ENCODE measurements around the gene ACO1. TPM values are rescaled to one million over a fixed set of nuclear protein-coding genes. Genes with fewer than 3 reads are reported as not detected.

Gene ACO1
- polyA plus RNA-seq, 1 donor from 2014 or later = 16.5 TPM

DNA sequence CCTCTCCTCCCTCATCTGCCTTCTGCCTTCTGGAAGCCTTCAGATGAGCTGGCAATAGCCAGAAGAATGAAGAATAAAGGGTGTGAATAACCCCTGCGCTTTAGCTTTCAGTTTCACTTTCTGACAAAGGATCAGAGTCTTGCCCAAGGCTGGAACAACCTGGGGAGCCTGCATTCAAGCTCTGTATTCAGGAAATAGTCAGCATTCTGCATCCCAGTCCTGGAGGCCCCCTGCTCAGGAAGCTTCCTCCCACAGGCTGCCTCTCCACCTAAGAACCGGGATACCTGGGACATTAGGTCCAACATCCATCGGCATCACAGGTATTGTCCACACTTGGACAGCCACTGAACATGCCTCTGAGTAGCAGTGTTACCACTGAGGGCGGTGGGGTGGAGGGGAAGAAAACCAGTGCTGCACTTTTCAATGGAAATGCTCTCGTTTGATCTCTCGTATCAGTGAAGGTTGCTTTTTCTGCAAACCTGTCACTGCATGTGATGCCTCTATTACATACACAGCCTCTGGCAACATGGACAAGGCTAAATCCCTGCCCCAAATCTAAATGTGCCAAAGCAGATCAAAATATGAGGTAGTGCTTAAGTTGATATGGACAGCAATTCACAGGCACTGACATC lies 39.8 kb upstream of the ACO1 start:
- Histone ChIP-seq H3K9me3 (ENCODE audit: low read length) (no peaks in the 10 kb centered on the region), H3K27ac (ENCODE audit: low read length) (no peak overlapping the region), H3K9ac (ENCODE audit: low read length) (no peak overlapping the region), H3K4me2 (ENCODE audit: low read length) (no peak overlapping the region), H3K36me3 (ENCODE audit: insufficient read depth, low read length) (no peaks in the 10 kb centered on the region), H3F3A (ENCODE audit: insufficient read depth, low read length, poor library complexity, severe bottlenecking) (no peaks in the 10 kb centered on the region), H3K79me2 (replicated peaks; ENCODE audit: insufficient read depth, low read length) (no peaks in the 10 kb centered on the region), H4K20me1 (ENCODE audit: insufficient read depth) (no peaks in the 10 kb centered on the region), H3K9me2 (ENCODE audit: insufficient read depth, low read length) (no peaks in the 10 kb centered on the region), H2AFZ (ENCODE audit: low read depth, low read length) (no peak overlapping the region), H3K27me3 (ENCODE audit: insufficient read depth, low read depth, low read length) (no peaks in the 10 kb centered on the region), H3K4me3 (ENCODE audit: low read length) (no peak overlapping the region)
- TF ChIP-seq SMC3 (conservative IDR thresholded peaks at IDR 0.05; ENCODE audit: poor library complexity) (no peak), EP300 (conservative IDR thresholded peaks at IDR 0.05; ENCODE audit: poor library complexity, severe bottlenecking) (no peak), POLR2AphosphoS5 (IDR thresholded peaks at IDR 0.05) (no peak), MXI1 (conservative IDR thresholded peaks at IDR 0.05; ENCODE audit: poor library complexity, severe bottlenecking) (no peak), RAD21 (conservative IDR thresholded peaks at IDR 0.05) (no peak), TAF1 (IDR thresholded peaks at IDR 0.05; ENCODE audit: low read depth) (no peak), EZH2 (IDR thresholded peaks at IDR 0.05; ENCODE audit: borderline replicate concordance, insufficient read depth, low read length, poor library complexity, severe bottlenecking) (no peak)
- TF ChIP-seq, protein P1, sequence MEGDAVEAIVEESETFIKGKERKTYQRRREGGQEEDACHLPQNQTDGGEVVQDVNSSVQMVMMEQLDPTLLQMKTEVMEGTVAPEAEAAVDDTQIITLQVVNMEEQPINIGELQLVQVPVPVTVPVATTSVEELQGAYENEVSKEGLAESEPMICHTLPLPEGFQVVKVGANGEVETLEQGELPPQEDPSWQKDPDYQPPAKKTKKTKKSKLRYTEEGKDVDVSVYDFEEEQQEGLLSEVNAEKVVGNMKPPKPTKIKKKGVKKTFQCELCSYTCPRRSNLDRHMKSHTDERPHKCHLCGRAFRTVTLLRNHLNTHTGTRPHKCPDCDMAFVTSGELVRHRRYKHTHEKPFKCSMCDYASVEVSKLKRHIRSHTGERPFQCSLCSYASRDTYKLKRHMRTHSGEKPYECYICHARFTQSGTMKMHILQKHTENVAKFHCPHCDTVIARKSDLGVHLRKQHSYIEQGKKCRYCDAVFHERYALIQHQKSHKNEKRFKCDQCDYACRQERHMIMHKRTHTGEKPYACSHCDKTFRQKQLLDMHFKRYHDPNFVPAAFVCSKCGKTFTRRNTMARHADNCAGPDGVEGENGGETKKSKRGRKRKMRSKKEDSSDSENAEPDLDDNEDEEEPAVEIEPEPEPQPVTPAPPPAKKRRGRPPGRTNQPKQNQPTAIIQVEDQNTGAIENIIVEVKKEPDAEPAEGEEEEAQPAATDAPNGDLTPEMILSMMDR (IDR thresholded peaks at IDR 0.05; ENCODE audit: poor library complexity, severe bottlenecking) = no peak
- TF ChIP-seq, protein P2, sequence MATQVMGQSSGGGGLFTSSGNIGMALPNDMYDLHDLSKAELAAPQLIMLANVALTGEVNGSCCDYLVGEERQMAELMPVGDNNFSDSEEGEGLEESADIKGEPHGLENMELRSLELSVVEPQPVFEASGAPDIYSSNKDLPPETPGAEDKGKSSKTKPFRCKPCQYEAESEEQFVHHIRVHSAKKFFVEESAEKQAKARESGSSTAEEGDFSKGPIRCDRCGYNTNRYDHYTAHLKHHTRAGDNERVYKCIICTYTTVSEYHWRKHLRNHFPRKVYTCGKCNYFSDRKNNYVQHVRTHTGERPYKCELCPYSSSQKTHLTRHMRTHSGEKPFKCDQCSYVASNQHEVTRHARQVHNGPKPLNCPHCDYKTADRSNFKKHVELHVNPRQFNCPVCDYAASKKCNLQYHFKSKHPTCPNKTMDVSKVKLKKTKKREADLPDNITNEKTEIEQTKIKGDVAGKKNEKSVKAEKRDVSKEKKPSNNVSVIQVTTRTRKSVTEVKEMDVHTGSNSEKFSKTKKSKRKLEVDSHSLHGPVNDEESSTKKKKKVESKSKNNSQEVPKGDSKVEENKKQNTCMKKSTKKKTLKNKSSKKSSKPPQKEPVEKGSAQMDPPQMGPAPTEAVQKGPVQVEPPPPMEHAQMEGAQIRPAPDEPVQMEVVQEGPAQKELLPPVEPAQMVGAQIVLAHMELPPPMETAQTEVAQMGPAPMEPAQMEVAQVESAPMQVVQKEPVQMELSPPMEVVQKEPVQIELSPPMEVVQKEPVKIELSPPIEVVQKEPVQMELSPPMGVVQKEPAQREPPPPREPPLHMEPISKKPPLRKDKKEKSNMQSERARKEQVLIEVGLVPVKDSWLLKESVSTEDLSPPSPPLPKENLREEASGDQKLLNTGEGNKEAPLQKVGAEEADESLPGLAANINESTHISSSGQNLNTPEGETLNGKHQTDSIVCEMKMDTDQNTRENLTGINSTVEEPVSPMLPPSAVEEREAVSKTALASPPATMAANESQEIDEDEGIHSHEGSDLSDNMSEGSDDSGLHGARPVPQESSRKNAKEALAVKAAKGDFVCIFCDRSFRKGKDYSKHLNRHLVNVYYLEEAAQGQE (IDR thresholded peaks at IDR 0.05; ENCODE audit: borderline replicate concordance) = no peak

GRCh38 chr9:32345243-32345642 lies 39.2 kb upstream of the ACO1 start:
- H3K9ac ChIP-seq (ENCODE audit: low read length) = no peak overlapping the region
- no peaks in the 10 kb centered on the region for H3K9me2 ChIP-seq (ENCODE audit: insufficient read depth, low read length)
- no peak overlapping the region for H2AFZ ChIP-seq (ENCODE audit: low read depth, low read length)
- TF ChIP-seq MXI1 (conservative IDR thresholded peaks at IDR 0.05; ENCODE audit: poor library complexity, severe bottlenecking) (no peak), SMC3 (conservative IDR thresholded peaks at IDR 0.05; ENCODE audit: poor library complexity) (no peak), POLR2AphosphoS5 (IDR thresholded peaks at IDR 0.05) (no peak), RAD21 (conservative IDR thresholded peaks at IDR 0.05) (no peak), EP300 (conservative IDR thresholded peaks at IDR 0.05; ENCODE audit: poor library complexity, severe bottlenecking) (no peak), EZH2 (IDR thresholded peaks at IDR 0.05; ENCODE audit: borderline replicate concordance, insufficient read depth, low read length, poor library complexity, severe bottlenecking) (no peak), TAF1 (IDR thresholded peaks at IDR 0.05; ENCODE audit: low read depth) (no peak)
- TF ChIP-seq, protein P2 (IDR thresholded peaks at IDR 0.05; ENCODE audit: borderline replicate concordance) = no peak
- TF ChIP-seq, protein P1 (IDR thresholded peaks at IDR 0.05; ENCODE audit: poor library complexity, severe bottlenecking) = no peak
- H3K4me3 ChIP-seq (ENCODE audit: low read length) = no peak overlapping the region
- H3K79me2 ChIP-seq (replicated peaks; ENCODE audit: insufficient read depth, low read length) = no peaks in the 10 kb centered on the region
- no peaks in the 10 kb centered on the region for H3K9me3 ChIP-seq (ENCODE audit: low read length)
- no peaks in the 10 kb centered on the region for H3F3A ChIP-seq (ENCODE audit: insufficient read depth, low read length, poor library complexity, severe bottlenecking)
- no peaks in the 10 kb centered on the region for H3K36me3 ChIP-seq (ENCODE audit: insufficient read depth, low read length)
- H3K27me3 ChIP-seq (ENCODE audit: insufficient read depth, low read depth, low read length) = no peaks in the 10 kb centered on the region
- H4K20me1 ChIP-seq (ENCODE audit: insufficient read depth) = no peaks in the 10 kb centered on the region
- H3K4me2 ChIP-seq (ENCODE audit: low read length) = no peak overlapping the region
- H3K27ac ChIP-seq (ENCODE audit: low read length) = no peak overlapping the region

All from neural cell (in vitro differentiated cells).